Activated T-cell treated with anti-CD3 and anti-CD28 coated beads for 48 hours (primary cell): ENCODE measurements around the gene ADAP2.
A peak's percentile ranks its signal among the peaks of the same experiment; 100 is the strongest.
"Not testable (repeated sequence)": the region's sequence is repeated elsewhere in the genome, so short reads cannot be mapped to it uniquely, and the experiment has no call there.

Experiments used
- DNase-seq: peaks from one replicate; pipeline ENCODE4 v3.0.0-alpha.2; 2020; ENCODE audit warnings: low read depth

ADAP2 gene, protein sequence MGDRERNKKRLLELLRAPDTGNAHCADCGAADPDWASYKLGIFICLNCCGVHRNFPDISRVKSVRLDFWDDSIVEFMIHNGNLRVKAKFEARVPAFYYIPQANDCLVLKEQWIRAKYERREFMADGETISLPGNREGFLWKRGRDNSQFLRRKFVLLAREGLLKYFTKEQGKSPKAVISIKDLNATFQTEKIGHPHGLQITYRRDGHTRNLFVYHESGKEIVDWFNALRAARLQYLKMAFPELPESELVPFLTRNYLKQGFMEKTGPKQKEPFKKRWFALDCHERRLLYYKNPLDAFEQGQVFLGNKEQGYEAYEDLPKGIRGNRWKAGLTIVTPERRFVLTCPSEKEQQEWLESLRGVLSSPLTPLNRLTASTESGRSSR

DNA sequence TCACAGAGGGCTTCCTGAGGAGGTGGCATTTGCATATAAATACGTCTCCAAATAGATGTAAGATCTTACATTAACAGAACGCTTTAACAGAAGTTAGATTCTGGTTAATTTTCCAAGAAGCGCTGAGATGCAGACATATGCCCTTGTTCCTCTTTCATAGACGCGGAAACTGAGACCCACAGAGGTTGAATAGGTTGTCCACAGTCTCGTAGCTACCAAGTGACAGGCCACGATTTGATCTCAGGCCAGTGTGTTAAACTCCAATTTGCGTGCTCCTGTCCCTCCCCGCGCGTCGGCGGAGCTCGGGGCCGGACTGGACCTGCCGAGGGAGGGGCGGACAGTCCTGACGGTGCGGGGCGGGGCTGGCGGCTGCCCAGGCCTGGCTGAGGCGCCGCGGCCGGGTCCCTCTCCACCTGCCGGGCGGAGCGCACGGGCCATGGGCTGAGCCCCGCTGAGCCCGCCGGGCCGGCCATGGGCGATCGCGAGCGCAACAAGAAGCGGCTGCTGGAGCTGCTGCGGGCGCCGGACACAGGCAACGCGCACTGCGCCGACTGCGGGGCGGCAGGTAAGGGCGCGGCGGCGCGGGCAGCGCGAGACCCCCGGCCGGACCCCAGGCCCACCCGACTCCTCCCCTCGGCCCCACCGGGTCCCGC, at the start of gene ADAP2:
TSS of gene ADAP2 (plus strand) at position 402 of the 653 bp plus-strand sequence. CDS start at position 472, 70 bp downstream.
- DNase-seq = no peak

DNA sequence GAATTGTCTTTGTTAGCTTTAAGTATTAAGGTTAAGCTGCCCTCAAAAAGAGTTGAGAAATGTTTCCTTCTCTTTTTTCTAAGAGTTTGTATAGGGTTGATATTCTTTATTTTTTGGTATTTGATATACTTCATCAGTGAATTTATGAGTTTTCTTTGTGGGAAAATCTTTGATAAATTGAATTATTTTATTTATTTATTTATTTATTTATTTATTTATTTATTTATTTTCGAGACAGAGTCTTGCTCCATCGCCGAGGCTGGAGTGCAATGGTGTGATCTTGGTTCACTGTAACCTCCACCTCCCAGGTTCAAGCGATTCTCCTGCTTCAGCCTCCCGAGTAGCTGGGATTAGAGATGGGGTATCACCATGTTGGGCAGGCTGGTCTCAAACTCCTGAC, 35.6 kb upstream of the ADAP2 start:
- no peak for DNase-seq

DNA sequence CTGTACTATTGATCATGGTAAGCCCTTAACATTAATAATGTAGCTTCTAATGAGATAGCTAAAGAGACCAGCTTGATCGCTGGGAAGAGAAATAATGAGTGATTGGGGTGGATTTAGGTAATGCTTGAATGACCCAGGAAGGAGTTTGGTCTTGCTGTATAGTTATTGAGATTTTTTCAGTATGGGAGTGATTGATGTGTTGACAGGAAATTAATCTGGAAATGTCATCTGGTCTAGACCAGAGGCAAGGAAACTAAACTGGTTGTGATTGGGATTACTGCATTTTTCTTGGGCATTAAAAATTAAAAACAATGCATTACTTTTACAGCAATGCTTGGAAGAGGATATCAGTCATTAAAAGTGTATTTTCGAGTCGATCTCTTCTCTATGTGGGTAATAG, 27.5 kb upstream of the ADAP2 start:
- no peak for DNase-seq

DNA sequence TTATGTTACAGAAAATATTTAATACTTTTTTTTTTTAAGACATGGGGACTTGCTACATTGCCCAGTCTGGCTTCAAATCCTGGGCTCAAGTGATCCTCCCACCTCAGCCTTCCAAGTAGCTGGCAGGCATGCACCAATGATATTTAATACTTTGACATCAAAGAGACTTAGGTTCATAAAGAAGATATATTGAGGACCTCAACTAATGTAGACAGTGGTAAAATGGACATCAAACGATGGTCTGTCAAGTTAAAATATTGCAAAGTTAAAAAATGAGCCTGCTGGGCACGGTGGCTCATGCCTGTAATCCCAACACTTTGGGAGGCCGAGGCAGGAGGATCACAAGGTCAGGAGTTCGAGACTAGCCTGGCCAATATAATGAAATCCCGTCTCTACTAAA, 24.4 kb upstream of the ADAP2 start:
- no peak for DNase-seq

DNA sequence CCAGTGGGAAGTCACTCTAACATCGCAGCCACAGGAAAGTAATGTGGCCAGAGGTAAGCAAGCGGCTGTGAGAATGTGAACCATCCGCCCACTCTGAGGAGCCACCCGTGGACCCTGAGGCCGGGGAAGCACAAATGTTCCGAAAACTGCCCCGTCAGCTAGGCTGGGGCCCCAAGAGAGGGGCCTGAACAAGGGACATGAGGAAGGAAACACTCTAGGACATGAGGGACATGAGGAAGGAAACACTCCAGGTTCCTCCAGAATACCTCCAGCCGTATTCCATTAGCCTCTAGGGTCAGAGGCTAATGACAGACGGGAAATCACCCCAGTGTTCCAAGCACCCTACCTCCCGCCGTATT, 16.0 kb upstream of the ADAP2 start:
- no peak for DNase-seq

DNA sequence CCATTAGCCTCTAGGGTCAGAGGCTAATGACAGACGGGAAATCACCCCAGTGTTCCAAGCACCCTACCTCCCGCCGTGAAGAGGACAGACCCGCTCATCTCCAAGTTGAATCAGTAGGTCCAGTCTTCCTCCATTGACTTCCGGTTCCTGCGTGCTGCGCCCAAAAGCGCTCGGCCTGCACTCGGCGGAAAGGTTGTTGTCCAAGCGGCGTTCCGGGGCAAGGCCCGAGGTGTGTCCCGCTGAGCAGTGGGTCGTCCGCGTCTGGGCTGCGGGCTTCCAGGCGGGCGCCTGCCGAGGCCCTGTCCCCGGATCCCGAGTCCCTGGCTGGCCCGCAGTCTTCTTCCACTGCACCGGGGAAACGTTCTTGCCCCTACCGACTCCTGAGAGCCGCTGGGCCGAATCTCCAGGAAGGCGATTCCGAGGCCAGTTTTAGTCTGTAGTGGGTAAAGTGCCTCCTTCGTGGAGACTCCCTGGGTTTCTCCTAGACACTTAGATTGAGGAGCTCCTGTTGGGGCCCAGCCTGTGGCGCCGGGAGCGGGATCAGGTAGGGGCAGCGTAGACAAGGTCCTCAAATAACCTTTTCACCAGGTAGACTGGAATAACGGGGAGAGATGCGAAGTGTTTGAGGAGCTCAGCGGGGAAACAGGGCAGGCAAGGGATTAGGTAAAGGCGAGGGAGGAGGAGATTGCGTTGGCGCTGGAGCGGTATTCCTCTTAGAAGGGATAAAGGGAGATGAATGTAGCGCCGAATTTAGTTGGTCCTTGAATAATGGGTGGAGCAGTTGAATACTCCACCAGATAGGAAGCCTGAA, 15.4 kb upstream of the ADAP2 start, which contains the start of gene TEFM:
TSS of gene TEFM (minus strand) at position 138 of the 811 bp plus-strand sequence. CDS start at position 98, 40 bp downstream.
- peak; percentile 91 for DNase-seq

DNA sequence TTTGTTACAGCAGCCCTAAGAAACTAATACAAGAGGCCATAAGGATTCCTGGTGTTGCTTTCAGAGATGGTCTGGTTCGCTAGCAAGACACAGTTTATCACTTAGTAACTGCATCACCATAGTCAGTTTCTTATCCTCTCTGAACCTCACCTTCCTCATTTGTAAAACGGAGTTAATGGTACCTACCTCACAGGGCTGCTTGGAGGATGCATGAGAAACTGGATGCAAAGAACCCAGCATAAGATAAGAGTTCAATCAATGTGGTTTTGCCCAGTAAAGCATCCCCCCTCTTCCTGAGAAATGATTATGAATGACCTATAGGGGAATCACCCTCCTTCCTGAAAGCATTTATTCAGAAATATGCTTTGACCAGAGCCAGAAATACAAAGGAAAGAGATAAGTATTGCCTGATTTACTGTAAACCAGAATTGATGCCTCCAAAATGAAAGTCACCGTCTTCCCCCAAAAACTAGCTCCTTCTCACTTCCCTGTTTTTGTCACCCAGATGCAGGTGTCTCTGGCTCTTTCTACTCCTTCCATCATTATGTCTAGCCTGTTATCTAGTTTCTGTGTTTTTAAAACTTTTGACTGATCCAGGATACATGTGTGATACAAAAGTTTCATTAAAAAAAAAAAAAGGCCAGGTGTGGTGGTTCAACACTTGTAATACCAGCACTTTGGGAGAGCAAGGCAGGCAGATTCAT, 12.9 kb upstream of the ADAP2 start:
- no peak for DNase-seq

DNA sequence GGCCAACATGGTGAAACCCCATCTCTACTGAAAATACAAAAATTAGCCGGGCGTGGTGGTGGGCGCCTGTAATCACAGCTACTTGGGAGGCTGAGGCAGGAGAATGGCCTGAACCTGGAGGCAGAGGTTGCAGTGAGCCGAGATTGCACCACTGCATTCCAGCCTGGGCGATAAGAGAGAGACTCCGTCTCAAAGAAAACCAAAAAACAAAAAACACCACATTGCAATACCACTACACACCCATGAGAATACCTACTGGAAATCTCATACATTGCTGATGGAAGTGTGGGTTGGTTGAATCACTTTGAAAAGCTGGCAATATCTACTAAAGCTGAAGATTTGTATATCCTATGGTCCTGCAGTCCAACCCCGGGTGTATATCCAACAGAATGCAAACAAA, 11.6 kb upstream of the ADAP2 start:
- not testable (repeated sequence) for DNase-seq

DNA sequence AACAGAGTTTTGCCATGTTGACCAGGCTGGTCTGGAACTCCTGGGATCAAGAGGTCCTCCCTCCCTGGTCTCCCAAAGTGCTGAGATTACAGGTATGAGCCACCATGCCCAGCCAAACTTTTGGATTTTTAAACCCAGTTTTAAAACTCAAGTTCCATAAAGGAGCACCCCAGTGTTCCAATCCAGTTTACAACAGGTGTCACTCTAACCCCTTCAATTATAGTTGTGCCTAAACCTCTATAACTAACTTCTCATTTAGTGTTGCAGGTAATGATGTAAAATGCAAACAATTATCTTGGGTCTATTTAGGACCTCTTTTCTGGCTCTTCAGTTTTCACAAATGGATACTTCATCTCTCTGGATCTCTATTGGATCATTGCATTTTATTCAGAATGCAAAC, 7.8 kb upstream of the ADAP2 start:
- no peak for DNase-seq

DNA sequence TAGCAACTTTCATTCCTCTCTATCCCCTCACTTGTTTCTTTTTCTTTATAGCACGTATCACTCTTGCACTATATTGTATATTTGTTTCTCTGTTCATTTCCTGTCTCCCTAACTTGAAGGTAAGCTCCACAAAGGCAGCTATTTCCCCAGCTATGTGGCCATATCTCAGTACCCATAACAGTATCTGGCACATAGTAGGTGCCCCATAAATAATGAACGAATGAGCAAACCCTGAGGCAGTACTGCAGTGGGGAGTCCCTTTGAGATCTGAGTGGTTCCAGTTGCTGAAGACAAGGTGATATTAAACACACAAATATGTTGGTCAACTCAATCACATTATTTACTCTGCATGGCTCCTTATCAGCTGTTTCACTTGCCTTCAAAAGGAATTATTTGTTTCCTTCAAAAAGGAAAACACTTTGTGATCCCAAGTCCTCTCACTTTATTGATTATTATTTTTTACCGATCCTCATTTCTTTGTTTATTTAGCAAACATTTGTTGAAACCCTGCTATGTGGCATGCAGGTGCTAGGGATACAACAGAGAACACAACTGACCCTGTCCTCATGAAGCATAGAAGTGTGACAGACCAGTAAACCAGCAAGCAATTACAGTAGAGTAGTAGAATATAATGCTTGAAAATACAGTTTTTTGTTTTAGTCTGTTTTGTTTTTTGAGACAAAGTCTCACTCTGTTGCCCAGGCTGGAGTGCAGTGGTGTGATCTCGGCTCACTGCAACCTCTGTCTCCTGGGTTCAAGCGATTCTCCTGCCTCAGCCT, 5.7 kb upstream of the ADAP2 start:
- no peak for DNase-seq

DNA sequence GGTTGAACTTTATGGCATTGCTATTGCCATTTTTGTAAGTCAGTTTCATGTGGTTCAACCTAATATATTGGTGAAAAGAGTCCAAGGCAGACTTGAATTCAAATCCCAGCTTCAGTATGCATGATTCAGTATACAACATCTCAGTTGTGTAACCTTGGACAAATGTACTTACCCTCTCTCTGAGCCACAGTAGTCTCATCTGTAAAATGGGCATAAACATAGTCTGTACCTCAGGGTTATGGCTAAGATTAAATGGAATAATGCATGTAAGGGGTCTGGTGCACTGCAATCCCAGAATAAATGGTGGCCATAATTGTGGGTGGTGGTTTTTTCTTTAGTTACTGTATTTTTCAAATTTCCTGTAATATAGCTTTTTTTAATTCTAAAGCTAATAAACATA, 4.7 kb upstream of the ADAP2 start:
- no peak for DNase-seq

DNA sequence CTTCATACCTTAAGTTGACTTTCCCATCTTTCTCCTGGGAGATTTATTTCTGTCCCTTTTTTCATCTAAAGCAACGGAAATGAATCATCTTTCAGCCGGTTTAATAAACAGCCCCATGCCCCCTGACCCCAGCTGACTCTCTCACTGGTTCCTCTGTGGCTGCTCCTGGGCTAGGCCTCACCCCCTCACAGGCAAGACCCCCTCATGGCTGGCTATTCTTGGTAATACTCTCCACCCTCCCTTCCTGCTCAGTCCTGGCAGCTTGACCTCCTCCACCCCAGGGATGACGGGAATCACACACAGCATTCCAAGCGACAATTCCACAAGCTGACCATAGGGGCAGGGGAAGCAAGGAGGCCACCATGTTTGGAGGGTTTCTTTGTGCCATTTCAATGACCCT, 1.5 kb upstream of the ADAP2 start:
- DNase-seq = no peak

DNA sequence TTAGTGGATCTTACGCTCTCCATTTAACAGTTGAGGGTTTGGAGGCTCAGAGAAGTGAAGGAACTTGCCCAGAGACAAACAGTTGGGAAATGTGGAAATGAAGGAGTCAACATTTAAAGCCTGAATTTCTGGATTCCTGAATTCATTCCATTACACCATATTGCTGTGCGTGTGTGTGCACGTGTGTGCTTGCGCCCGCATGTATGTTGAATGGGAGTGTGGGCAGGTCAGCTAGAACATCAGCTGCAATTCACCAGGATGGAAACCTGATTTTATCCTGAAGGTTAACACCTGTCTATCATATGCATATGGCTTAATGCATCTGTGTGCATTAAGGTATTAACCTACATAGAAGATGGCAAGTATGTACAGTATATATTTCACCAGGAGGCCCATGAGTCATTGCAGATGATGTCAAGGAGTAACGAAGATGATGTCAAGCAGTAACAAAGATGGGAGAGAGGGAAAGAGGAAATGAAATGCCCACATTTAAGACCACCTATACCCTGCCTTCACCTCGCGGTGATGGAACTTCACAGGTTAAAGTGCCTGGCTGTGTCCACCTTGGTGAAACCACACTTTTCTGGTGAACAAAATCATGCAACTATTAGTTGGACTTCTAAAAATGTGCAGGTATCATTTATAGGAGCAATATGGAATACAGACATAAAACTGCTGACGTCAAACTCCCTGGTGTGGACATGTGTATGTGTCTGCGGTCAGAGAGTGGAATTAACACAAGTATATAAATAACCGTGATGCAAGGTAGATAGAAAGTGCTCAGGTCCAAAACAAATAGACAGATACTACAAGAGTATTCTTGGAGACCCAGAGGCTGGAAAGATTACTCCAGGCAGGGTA, 832 bp upstream of the ADAP2 start:
- no peak for DNase-seq

DNA sequence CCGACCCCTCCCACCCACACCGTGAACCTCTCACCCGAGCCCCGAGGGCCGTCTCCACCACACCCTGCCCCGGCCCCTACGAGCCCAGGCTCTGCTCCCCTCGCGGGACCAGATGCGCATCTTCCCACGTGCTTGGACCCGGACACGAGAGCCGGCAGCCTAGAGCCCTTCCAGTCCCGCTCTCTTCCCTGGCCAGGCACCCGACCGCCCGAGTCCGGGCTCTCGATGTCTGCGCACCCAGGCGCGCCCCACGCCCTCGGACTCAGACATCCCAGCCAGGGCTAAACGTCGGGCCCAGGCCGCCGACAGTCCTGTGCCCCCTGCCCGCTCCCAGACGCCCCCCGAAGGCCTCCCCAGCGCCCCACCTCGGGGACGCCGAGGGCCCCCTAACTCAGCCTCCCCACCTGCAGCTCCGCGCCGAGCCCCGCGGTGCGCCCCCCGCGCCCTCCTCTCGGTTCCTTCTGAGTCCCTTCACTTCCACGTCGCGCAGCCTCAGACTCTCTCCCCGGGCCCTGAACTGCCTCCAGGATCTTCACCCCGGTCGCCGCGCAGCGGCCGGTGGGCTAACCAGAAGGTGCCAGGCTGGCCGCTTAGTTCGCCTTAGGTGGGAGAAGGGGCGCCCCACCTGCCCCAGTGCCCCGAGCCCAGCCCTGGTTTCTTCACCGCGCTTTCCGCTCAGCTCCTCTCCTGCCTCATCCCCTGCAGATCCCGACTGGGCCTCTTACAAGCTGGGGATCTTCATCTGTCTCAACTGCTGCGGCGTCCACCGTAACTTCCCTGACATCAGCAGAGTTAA, 688 bp downstream of the ADAP2 start:
- no peak for DNase-seq

DNA sequence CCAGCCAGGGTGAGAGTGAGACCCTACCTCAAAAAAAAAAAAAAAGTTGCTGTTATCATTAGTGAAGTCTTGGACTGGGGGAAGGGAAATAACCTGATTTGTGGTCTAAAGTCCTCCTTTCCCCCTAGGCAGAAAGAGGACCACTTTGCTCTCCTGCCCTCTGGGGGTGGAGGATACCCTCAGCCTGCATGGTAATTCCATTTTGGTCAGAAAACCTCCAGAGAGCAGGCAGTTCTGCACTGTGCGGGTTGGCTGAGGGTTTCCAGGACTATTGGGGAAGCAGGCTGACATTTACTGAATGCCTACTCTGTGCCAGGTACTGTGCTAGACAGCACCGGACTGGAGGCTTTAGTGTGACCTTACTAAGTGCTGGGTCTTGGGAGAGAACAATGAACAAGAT, 2.6 kb downstream of the ADAP2 start:
- no peak for DNase-seq

DNA sequence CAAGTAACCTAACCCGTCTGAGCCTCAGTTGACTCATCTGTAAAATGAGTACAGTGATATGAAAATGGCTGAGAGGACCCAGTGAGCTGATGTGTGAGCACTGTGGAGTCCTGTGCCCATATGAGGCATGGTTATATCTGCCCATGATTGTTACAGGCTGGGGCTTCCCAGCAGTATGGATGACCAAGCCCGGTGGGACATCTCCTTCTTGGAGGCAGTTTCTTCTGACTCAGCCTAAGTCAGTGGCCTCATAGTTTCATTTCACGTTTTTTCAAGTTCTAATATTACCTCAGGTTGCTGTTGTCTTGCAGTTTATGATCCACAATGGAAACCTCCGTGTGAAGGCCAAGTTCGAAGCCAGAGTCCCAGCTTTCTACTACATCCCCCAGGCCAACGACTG, 4.8 kb downstream of the ADAP2 start:
- no peak for DNase-seq

DNA sequence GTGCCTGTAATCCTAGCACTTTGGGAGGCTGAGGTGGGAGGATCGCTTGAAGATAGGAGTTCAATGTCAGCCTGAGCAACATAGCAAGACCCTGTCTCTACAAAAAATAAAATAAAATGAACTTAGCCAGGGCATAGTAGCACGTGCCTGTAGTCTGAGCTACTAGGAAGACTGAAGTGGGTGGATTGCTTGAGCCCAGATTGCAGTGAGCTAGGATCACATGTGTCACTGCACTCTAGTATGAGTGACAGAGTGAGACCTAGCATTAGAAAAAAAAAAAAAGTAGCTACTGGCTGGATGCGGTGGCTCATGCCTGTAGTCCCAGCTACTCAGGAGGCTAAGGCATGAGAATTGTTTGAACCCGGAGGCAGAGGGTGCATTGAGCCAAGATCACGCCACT, 6.0 kb downstream of the ADAP2 start:
- no peak for DNase-seq

DNA sequence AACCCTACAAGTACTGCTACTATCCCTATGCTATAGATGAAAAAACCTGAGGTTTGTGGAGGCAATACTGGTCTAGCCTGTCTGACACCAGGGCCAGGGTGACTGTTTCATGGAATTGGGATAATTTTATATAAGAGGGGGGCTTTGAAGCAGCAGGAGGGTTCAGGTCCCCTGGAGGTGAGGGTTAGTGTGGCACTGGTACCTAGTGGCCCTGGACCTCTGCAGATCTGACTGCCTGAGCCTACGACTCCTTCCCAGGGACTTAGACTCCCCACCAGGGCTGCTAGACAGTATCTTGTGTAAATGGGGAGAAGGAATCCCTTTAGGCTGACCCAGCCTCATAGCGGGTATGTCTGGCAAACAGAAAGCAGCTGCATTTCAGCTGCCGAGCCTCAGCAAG, 6.8 kb downstream of the ADAP2 start:
- DNase-seq = no peak

DNA sequence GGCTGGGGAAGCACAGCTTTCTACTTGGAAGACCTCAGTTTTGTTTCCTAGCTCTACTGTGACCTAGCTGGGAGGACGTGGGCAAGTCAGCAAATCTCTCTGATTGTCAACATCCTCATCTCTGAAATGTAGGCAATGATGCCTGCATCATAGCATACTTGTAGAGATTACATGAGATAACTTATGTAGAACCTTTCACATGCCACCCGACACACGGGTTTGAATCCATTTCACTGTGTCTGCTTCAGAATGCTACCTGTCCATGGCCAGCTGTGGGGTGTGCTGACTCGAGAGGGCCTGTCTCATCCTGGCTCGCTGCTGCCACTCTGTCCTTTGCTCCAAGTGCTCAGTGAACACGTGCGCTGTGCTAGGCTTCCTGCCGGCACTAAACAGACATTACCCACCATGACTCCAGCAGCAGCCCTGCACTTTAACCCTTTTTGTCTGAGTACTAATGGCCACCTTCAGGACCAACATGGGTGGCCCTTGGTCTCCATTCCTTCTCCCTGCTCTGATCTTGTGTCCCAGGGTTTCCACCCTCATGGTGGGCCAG, 7.4 kb downstream of the ADAP2 start:
- DNase-seq = no peak
